GM21423 (cell line): ENCODE results near the gene GRM4.

ENCODE experiments used
- ATAC-seq: cut with Tn5 transposase; IDR thresholded peaks from one replicate; pipeline ENCODE4 v1.9.1; 2021; ENCODE audit warnings: mild to moderate bottlenecking, moderate library complexity; ENCODE audit not compliant: unreplicated experiment

GRM4 gene

DNA sequence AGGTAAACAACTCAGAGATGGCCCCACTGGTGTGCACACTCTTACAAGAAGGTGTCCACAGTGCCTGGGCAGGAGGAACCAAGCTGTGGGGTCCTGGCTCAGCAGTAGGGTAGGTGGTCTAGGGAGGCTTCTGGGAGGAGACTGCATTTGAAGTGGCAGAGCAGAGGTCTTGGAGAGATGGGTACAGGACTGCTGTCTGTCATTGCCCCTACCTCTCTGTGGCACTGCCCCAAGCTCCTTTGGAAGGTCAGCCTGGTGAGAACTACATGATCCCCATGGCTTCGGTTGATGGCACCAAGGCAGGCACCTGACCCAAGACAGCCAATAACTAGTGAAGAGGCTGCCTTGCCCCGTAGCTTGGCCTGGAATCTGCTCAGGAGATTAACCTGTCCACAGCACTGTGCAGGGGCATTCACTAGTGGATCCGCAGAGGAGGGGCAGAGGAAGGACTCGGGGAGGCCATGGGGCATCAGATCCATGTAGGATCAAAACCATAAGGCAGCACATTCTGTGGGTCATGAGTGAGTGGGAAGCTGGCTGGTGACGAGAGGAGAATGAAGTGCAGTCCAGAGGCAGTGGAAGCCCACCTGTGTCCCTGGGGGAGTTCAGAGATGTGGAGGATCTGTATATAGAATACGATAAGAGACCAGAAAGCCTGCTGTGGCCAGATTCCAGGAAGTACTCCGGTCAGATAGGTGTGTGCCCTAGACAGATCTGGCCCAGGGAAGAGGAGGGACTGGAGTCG lies 162.0 kb downstream of the GRM4 start:
- no peak for ATAC-seq

- ATAC-seq: no peak
Observed at GRCh38 chr6:33983109-33983716, 162.7 kb downstream of the GRM4 start.

GRCh38 chr6:33981861-33982260 lies 164.0 kb downstream of the GRM4 start:
- no peak for ATAC-seq

- no peak for ATAC-seq
Observed at GRCh38 chr6:33981421-33981820, 164.5 kb downstream of the GRM4 start.

- ATAC-seq: no peak
Observed at GRCh38 chr6:33980176-33981175, 165.4 kb downstream of the GRM4 start.

- ATAC-seq: no peak
Observed at GRCh38 chr6:33979750-33980149, 166.1 kb downstream of the GRM4 start.

- ATAC-seq: no peak
Observed at GRCh38 chr6:33978412-33979150, 167.3 kb downstream of the GRM4 start.

- no peak for ATAC-seq
Observed at GRCh38 chr6:33977606-33978411, 168.1 kb downstream of the GRM4 start.

- no peak for ATAC-seq
Observed at GRCh38 chr6:33976437-33977360, 169.2 kb downstream of the GRM4 start.

DNA sequence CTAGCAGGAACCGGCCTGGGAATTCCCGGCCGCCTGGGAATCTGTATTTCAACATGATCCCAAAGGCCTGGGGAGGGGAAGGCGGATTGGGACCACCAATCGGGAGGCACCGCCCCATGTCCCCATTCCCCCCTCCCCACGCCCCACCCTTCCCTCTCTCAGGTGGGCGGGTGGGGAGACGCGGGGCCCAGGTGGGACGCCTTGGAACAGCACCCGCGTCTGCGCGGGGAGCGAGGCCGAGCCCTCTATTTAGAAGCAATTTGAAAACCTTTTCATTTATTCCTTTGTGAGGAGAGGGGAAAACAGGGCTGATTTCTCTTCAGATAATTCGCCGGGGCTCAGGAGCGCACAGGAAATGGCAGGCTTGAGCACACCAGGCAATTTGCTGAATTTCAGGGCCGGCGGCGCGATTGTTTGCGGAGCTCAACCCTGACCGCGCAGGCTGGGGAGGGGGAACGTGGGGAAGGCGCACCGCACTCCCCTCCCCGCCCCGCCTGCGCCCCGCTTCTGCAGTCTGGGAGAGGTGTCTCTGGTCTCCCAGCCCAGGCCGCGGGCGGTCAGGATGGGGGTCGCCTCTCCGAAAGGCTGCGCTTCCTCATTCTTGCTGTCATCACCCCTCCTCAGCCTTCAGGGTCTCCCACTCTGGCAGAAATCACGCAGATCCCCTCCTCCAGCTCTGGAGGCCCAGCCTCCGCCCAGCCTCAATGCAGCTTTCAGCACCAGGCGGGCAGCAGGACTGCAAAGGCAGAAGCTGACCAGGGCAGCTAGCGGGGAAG lies 170.0 kb downstream of the GRM4 start:
- ATAC-seq: no peak

DNA sequence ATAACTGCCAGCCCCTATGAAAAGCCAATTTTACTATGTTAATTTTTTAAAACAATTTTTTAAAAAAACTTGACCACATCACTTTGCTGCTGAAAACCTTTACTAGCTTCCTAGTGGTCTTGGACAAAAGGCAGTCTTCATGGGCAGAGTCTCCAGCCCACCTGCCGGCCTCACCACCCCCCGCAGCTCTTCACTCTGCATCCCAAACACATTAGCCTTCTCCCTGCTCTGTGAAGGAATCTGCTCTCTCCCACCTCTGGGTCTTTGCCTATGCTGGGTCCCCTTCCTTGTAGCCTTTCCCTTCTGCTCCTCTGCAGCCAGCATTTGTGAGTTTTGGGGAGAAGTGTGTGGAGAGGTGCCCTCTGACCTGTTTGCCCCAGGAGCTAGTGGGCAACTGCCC lies 171.4 kb downstream of the GRM4 start:
- no peak for ATAC-seq

DNA sequence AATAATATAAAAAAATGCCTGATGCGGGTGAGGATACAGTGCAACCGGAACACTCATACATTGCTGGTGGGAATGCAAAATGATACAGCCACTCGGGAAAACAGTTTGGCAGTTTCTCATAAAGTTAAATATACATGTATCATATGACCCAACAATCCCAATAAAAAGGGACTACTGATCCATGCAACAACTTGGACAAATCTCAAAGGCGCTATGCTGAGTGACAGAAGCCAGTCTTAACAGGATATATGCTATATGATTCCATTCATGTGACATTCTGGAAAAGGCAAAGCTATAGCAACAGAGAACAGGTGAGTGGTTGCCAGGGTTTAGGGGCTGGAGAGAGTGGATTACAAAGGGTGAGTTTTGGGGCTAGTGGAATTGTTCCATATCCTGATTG lies 171.9 kb downstream of the GRM4 start:
- no peak for ATAC-seq

DNA sequence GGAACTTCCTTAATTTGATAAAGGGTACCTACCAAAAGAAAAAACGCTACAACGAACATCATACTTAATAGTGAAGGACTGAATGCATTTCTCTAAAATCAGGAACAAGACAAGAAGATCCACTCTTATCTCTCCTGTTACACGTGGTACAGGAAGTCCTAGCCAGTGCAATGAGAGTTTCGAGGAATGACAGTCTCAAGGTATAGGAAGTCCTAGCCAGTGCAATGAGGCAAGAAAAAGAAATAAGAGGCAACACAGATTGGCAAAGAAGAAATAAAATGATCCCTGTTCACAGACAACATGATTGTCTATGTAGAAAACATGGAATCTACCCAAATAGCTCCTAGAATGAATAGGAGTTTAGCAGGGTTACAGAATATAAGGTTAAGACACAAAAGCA lies 174.3 kb downstream of the GRM4 start:
- ATAC-seq: no peak
